Measurements from ENCODE around the gene PCBP2.

DNA sequence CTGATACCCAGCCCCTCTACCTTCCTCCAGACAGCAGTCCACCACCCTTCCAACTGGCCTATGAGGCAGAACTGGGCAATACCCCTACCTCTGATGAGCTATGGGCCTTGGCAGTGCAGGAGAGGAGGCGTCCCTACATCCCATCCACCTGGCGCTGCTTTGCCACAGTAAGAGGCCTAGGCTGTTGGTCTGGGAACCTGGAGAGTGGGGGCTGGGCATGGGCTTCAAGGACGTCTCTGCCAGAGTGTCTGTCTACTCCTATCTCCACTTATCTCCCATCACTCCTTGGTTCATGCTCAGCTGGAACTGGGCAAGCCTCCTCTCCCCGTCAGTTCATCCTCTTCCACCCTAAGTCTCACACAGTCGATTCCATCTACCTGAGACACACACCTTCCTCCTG, 21.8 kb upstream of the PCBP2 start:
- TF ChIP-seq POLR2A (IDR thresholded peaks at IDR 0.05) (no peak), EP300 (IDR thresholded peaks at IDR 0.05) (no peak)

Measured in tibial nerve (tissue), 3 donors.